ENCODE results near the gene COL4A2. TPM values are rescaled to one million over a fixed set of nuclear protein-coding genes. Genes with fewer than 3 reads are reported as not detected.

The COL4A2 gene
- total RNA-seq, 4 donors from 2014 or later: 51.2 to 85.8 (median 70.5) TPM

- DNase-seq: no peak
- peaks cover 19 to 26% of the 10 kb centered on the region in 2 donors for H3K4me1 ChIP-seq
- ATAC-seq: no peak
Observed at GRCh38 chr13:110376120-110376519, 69.0 kb downstream of the COL4A2 start.

GRCh38 chr13:110377178-110377825 lies 70.2 kb downstream of the COL4A2 start:
- H3K4me1 ChIP-seq: peaks cover 19 to 33% of the 10 kb centered on the region in 2 donors
- no peaks in the 10 kb centered on the region for H3K27me3 ChIP-seq
- in situ Hi-C loops (cut with MboI; ENCODE audit: low sequenced_read_pairs in 4 of 4) (no loop called here), intact Hi-C loops (cut with DNase I; ENCODE audit: low total_unique reads) (no loop called here)
- H3K36me3 ChIP-seq: no peaks in the 10 kb centered on the region
- ATAC-seq (no peak), DNase-seq (no peak)
- H3K9me3 ChIP-seq: no peaks in the 10 kb centered on the region
- no peak for TF ChIP-seq CTCF (IDR thresholded peaks at IDR 0.05 in 4 of 5, conservative IDR thresholded peaks at IDR 0.05 in 1 of 5)
- TF ChIP-seq POLR2A (IDR thresholded peaks at IDR 0.05): no peak
- H3K4me3 ChIP-seq: no peak overlapping the region
- peak overlapping the region; percentile 37 to 55 (median 49) for H3K27ac ChIP-seq

More at GRCh38 chr13:110376120-110376519, 69.0 kb downstream of the COL4A2 start:
- Histone ChIP-seq H3K27me3 (no peaks in the 10 kb centered on the region), H3K36me3 (no peaks in the 10 kb centered on the region), H3K9me3 (no peaks in the 10 kb centered on the region), H3K4me3 (no peak overlapping the region), H3K27ac (peak overlapping the region in 1 of 4 donors; percentile 37)
- intact Hi-C loops (cut with DNase I; ENCODE audit: low total_unique reads): no loop called here
- TF ChIP-seq POLR2A (IDR thresholded peaks at IDR 0.05) (no peak), CTCF (IDR thresholded peaks at IDR 0.05 in 4 of 5, conservative IDR thresholded peaks at IDR 0.05 in 1 of 5) (no peak)
- in situ Hi-C loops (cut with MboI; ENCODE audit: low sequenced_read_pairs in 4 of 4): no loop called here

- Histone ChIP-seq H3K36me3 (no peaks in the 10 kb centered on the region), H3K4me3 (no peak overlapping the region), H3K27ac (peak overlapping the region; percentile 37 to 55 (median 49)), H3K27me3 (no peaks in the 10 kb centered on the region), H3K9me3 (no peaks in the 10 kb centered on the region), H3K4me1 (peaks cover 22 to 30% of the 10 kb centered on the region in 2 donors)
- DNase-seq (no peak), ATAC-seq (no peak)
- intact Hi-C loops (cut with DNase I; ENCODE audit: low total_unique reads): no loop called here
- in situ Hi-C loops (cut with MboI; ENCODE audit: low sequenced_read_pairs in 4 of 4): no loop called here
- TF ChIP-seq POLR2A (IDR thresholded peaks at IDR 0.05): no peak
- TF ChIP-seq CTCF (IDR thresholded peaks at IDR 0.05 in 4 of 5, conservative IDR thresholded peaks at IDR 0.05 in 1 of 5): no peak
Observed at GRCh38 chr13:110377826-110378201, 70.7 kb downstream of the COL4A2 start.

GRCh38 chr13:110379358-110379757 lies 72.3 kb downstream of the COL4A2 start:
- intact Hi-C loops (cut with DNase I; ENCODE audit: low total_unique reads) (no loop called here), in situ Hi-C loops (cut with MboI; ENCODE audit: low sequenced_read_pairs in 4 of 4) (no loop called here)
- Histone ChIP-seq H3K4me3 (no peak overlapping the region), H3K9me3 (no peaks in the 10 kb centered on the region), H3K27ac (peak overlapping the region in 1 of 4 donors; percentile 3), H3K27me3 (no peaks in the 10 kb centered on the region), H3K36me3 (no peaks in the 10 kb centered on the region), H3K4me1 (peaks cover 22 to 25% of the 10 kb centered on the region in 2 donors)
- TF ChIP-seq CTCF (IDR thresholded peaks at IDR 0.05 in 4 of 5, conservative IDR thresholded peaks at IDR 0.05 in 1 of 5) (no peak), POLR2A (IDR thresholded peaks at IDR 0.05) (no peak)
- ATAC-seq: no peak
- no peak for DNase-seq
